ENCODE data around the gene KCNC1.

Gene KCNC1

DNA sequence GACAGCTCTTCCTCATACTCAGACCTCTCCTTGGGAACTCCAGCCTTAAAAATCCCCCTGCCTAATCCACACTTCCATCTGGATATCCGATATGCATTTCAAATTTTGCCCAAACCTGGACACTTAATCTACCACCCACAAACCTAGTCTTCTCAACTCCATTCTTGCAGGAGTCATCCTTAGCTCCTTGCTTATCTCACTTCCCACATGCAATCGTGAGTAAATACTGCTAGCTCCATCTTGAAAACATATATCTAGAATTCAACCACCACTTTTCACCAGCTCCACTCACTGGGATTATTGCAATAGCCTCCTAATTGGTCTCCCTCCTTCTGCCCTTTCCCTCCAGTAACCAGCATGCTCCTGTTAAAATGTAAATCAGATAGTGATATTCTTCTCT, 17.8 kb upstream of the KCNC1 start:
- DNase-seq: no peak

DNA sequence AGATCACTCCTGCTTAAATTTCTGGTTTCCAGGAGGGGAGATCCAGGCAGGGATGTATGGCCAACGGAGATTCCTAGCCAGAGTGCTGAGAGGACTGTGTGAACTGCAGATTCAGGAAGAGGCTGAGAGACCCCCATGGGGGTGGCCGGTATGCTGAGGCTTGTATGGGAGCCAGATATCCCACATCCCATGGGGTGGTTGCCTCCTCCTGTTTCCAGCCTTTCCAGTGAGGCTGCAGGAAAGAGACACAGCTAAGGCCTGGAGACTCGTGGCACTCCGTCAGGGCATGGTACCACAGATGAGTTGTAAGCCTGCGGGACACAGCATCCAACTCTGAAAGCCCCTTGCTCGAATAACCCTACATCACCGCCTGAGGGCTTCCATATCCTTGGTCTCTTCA, 16.6 kb upstream of the KCNC1 start:
- DNase-seq: no peak

DNA sequence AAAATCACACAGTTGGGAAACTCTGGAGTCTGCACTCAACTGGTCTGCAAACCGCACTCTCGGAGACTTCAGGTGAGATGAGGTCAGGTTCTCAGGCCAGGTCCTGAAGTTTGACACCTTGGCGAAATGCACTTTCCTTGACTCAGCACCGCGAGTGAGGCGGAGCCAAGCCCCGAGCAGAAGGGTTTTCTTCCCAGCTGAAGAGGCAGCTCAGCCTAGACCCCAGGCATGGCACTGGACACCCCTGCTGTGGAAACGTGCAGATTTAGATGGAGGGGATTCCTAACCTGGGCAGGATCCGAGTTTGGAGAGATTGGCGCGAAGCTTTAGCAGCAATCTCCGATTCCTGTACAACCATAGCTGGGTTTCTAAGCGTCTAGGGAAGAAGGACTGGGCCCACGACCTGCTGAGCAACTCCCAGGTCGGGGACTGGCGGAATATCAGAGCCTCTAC, 16.0 kb upstream of the KCNC1 start:
- DNase-seq: no peak

DNA sequence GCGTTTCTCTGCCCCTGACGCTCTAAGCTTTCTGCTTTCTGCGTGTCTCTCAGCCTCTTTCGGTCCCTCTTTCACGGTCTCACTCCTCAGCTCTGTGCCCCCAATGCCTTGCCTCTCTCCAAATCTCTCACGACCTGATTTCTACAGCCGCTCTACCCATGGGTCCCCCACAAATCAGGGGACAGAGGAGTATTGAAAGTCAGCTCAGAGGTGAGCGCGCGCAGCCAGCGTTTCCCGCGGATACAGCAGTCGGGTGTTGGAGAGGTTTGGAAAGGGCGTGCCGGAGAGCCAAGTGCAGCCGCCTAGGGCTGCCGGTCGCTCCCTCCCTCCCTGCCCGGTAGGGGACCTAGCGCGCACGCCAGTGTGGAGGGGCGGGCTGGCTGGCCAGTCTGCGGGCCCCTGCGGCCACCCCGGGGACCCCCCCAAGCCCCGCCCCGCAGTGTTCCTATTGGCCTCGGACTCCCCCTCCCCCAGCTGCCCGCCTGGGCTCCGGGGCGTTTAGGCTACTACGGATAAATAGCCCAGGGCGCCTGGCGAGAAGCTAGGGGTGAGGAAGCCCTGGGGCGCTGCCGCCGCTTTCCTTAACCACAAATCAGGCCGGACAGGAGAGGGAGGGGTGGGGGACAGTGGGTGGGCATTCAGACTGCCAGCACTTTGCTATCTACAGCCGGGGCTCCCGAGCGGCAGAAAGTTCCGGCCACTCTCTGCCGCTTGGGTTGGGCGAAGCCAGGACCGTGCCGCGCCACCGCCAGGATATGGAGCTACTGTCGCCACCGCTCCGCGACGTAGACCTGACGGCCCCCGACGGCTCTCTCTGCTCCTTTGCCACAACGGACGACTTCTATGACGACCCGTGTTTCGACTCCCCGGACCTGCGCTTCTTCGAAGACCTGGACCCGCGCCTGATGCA, 15.3 kb upstream of the KCNC1 start, which contains the start of gene MYOD1:
Gene MYOD1 (plus strand): TSS at position 544 of the 910 bp plus-strand sequence. CDS start 212 bp downstream, at position 756.
- no peak for DNase-seq

DNA sequence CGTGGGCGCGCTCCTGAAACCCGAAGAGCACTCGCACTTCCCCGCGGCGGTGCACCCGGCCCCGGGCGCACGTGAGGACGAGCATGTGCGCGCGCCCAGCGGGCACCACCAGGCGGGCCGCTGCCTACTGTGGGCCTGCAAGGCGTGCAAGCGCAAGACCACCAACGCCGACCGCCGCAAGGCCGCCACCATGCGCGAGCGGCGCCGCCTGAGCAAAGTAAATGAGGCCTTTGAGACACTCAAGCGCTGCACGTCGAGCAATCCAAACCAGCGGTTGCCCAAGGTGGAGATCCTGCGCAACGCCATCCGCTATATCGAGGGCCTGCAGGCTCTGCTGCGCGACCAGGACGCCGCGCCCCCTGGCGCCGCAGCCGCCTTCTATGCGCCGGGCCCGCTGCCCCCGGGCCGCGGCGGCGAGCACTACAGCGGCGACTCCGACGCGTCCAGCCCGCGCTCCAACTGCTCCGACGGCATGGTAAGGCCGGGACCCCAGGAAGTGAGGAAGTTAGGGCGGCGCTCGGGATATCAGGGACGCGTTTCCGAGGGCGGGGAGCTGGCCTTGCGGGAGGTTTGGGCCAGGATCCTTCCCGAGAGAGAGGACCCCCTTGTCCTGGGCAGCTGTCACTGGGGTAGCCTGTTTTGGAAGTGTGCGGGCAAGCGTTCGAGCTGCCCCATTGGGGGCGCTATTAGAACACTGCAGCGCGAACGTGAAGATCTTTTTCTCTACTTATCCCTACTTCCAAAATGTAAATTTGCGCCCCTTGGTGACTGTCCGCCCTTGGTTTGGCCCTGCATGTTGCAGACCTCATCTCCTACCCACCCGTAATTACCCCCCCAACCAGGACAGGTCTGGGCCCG, 14.4 kb upstream of the KCNC1 start:
- DNase-seq: peak in 1 of 3 donors; percentile 28

DNA sequence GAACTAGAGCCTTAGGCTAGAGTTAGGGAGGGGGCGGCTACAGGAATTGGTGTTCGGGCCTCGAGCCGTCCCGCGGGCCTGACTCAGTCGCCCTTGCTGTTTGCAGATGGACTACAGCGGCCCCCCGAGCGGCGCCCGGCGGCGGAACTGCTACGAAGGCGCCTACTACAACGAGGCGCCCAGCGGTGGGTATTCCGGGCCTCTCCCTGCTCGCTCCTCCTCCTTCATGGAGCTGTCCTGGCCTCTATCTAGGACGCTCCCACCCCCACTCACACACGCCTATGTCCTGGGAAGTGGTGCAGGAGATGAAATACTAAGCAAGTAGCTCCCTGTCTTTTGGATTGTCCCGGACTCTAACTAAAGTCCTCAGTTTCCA, 13.8 kb upstream of the KCNC1 start:
- DNase-seq: no peak

DNA sequence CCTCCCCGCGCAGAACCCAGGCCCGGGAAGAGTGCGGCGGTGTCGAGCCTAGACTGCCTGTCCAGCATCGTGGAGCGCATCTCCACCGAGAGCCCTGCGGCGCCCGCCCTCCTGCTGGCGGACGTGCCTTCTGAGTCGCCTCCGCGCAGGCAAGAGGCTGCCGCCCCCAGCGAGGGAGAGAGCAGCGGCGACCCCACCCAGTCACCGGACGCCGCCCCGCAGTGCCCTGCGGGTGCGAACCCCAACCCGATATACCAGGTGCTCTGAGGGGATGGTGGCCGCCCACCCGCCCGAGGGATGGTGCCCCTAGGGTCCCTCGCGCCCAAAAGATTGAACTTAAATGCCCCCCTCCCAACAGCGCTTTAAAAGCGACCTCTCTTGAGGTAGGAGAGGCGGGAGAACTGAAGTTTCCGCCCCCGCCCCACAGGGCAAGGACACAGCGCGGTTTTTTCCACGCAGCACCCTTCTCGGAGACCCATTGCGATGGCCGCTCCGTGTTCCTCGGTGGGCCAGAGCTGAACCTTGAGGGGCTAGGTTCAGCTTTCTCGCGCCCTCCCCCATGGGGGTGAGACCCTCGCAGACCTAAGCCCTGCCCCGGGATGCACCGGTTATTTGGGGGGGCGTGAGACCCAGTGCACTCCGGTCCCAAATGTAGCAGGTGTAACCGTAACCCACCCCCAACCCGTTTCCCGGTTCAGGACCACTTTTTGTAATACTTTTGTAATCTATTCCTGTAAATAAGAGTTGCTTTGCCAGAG, 13.2 kb upstream of the KCNC1 start:
- no peak for DNase-seq

DNA sequence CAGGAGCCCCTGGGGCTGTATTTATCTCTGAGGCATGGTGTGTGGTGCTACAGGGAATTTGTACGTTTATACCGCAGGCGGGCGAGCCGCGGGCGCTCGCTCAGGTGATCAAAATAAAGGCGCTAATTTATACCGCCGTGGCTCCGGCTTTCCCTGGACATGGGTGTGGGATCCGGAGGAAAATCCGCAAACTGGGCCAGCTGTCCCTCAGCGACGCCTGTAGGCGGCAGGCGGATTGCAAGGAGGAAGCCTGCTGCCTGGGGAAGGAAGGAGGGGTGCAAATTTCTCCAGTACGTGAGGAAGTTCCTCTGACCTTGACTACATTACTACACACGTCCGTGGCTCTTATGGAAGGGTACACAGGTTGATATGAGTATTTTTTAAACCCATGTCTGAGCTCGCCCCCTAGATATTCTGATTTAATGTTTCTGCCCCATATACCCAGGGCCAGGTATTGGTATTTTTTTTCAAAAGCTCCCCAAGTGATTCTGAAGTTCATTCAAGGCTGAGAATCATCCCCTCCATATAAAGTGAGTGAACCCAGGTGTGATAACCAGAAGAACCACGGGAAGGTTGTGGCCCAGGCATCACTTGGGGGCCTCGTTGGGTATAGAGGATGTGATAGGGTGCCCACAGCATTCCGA, 12.5 kb upstream of the KCNC1 start:
- DNase-seq: peak; percentile 46 to 61 (median 51)

DNA sequence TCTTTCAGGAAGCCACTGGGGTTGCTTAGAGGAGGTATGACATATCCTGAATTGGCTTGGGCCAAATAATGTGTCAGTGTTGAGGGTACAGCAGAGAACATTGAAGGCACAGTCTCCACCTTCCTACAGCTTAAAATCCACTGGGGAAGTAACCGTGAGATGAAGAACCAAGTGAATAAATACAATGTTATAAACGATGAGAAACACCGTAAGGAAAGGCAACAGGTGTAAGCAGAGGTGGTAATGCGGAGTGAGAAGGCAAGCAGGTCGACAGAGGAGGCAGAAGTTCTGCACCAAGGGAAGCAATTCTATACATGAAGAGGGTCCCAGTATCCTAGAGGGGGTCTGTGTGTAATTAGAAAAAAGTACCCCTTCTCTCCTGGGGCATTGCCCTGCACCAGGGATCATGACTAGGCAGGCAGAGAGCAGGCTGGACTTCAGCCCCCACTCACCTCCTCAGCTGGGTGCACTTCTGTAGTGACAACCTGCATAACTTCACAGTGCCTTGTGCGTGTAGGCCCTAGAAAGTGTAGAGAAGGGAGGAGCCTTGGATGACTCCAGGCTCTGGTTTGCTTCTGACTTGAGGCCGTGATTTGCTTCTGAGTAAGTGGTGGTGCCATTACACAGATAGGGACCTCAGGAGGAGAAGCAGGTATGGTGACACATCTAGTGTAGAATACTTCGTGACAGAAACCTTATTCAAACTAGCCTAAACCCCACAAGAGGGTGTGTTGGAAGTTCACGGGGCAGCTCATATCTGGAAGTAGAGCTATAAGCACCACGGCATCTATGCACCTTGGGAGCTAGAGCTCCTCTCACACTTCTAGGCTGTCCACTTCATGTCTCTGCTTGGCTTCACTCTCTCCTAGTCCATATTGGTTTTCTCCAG, 10.3 kb upstream of the KCNC1 start:
- DNase-seq: no peak

DNA sequence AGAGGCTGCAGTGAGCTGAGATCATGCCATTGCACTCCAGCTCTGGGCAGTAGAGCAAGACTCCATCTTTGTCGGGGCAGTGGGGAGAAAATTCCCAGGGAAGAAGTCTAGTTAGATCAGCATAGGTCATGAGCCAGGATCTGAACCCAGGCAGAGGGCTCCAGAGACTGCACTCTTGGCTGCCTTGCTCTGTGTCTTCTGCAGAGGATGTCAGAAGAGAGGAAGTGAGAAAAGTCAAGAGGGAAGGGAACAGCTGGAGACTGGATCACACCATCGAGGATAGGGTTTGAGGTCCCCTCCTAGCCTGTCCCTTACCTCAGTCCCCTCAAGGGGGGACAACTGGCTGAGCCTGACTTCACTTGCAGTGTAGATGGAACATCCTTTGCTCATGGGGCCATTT, 9.4 kb upstream of the KCNC1 start:
- DNase-seq: no peak

DNA sequence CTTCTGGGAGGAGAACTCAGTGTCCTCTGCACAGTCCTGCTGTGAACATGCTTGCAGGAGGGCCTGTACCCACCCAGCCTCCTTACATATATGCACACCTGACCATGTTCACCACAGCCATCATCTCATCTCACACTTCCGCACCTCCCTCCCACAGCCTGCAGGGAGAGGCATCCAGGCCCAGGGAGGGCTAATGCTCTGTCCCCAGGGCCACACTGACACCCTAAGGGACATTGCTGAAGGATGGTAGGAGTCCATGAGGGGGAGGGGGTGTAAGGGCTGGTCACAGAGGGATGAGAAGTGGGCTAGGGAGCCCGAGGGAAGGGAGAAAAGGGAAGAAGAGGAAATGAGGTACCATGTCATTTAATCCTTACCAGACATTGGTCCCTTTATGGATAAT, 4.4 kb upstream of the KCNC1 start:
- DNase-seq: no peak

DNA sequence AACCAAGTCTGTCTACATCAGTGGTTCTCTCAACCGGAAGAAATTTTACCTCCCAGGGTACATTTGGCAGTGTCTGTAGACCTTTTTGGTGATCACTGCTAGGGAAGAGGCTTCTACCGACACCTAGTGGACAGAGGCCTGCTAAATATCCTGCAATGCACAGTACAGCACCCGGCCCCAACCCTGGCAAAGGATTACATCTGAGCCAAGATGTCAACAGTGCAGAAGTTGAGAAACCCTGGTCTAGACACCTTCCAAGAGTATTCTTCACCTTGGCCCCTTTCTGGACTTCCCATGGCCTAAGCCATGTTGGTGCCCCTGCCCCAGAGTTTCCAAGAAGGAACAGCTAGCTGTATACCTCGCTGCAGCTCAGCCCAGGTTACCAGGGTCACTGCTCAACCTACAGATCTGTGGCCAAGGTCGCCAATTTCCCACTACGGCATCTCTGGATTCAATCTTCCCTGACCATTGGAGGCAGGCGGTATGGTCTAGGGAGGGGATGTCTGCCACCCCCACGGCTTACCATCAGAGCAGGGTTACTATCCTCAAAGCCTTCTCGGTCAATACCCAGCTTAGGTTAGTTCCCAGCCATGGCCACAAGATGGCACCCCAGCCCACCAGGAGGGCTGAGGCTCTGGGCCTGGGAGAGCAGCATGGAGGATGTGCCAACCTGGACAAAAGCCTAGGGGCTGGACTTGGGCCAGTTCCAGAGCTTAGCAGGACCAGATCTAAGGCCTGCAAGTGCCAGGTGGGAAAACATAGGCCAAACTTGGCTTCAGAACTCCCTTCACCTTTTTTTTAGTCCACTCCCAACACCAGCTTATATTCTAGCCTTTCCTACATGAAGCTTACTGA, 3.7 kb upstream of the KCNC1 start:
- peak; percentile 66 to 81 (median 77) for DNase-seq

DNA sequence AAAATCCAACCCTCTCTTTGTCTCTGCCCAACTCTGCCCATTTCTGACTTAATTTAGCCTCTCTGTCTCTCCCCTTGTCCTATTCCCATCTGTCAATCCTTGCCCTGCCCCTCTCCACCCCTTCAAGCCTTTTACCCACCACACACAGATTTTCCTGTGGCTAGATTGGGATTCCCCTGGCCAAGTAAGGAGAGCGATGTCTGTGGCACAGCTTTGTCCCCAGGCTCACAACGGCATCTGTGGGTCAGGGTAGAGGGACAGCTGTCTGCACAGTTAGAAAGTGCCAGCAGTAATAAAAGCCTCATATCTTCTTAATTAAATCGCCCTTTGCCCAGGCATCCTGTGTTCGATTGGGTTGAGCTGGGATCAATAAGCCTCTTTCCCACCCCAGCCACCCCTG, 1.3 kb upstream of the KCNC1 start:
- DNase-seq: no peak

DNA sequence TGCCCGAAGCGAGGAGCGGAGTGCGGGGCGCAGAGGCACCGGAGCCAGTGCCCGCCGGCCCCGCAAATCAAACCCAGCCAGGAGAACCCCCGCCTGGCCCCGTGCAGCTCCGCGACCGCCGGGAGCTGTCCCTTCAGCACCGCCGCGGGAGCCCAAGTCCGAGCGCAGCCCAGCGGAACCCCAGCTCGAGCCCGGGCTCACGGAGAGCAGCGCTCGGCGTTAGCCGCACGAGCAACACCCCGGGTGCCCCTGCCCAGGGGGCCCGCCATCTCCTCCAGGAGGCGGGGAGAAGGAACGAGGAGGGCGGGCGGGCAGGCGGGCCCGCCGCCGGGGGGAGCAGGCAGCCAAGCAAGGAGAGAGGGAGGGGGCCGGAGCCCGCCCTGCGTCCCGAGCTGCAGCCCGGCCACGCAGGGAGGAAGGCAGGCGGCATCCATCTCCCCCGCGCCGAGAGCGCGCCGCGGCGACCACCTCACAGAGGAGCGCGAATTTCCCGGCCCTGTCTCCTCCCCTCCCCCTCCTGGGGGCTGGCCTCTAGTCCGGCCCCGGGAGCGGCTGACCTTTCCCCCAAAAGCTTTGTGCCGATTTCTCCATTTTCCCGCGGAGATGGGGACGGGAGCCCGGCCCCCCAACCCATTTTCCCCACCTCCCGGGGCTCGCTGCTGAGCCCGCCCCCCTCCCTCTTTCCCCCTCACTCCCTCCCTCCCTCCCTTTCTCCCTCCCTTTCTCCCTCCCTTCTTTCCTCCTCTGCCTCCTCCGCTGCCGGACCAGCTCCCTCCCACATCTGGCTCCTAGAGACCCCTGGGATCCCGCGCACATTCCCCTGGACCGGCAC, 621 bp downstream of the KCNC1 start:
- peak; percentile 52 to 88 (median 66) for DNase-seq

DNA sequence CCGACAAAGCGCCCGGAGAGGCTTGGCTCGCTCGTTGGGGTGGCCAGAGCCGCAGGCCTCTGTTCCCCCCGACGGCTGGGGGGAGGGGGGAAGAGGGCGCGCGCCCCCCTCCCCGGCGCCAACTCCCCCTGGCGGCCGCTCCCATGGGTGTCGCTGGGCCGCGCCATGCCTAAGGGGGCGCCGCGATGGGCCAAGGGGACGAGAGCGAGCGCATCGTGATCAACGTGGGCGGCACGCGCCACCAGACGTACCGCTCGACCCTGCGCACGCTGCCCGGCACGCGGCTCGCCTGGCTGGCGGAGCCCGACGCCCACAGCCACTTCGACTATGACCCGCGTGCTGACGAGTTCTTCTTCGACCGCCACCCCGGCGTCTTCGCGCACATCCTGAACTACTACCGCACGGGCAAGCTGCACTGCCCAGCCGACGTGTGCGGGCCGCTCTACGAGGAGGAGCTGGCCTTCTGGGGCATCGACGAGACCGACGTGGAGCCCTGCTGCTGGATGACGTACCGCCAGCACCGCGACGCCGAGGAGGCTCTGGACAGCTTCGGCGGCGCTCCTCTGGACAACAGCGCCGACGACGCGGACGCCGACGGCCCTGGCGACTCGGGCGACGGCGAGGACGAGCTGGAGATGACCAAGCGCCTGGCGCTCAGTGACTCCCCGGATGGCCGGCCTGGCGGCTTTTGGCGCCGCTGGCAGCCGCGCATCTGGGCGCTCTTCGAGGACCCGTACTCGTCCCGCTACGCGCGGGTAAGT, 1.4 kb downstream of the KCNC1 start:
- no peak for DNase-seq

DNA sequence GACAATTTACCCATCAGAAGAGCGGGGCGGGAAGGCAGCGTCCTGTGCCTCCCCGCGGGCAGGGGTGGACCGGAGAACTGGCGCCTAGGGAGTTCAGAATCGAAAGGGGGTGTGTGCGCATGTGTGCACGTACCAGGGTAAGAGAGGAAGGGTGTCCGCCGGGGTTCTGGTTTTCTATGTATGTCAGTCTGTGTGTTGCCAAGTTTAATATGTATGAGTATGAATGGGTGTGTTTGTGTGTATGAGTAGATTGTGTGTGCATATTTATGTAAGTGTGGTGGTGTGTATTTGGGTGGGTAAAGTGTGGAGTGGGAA, 2.0 kb downstream of the KCNC1 start:
- no peak for DNase-seq

DNA sequence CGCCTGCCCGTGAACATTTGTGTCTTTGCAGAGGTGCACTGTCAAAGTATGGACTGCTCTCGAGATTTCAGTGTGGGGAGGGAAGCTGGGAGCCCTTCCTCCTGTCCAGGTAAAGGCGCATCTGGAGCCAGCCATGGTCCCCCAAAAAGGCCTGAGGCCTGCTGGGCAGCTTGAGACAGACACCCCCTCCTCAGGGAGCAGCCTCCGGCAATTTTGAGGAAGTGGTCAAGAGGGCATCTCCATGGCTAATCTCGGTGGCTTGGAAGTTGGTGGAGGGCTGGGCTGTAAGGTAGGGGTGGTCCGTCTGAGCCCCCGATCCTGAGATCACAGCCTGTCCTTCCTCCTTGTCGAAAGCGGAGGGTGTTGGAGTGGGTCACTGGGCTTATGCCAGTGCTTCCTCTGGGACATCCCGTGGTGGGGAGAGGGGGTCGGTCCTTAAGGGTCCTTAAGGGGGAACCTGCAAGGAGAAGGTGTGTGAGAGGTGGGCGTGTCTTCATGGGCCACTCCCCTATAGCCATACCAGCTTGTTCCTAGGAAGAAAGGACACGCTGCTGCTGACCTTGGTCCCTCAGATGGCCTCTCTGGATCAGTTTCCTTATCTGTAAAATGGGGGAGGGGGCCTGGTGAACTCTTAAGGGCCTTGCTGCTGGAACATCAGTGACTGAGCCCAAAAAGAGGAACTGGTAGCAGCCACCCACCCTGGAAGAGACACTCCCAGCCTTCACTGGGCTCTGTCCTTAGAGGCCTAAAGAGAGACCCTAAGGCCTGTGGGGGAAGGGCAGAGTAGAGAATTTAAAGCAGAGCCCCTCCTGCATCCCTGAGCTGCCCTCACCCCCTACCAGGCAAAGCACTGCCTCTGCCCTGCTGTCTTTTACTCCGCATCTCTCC, 2.6 kb downstream of the KCNC1 start:
- no peak for DNase-seq

Measured in suppressor macrophage treated with lipopolysaccharide for 1 hour (primary cell).